Measurements from ENCODE around the gene EFCAB6.

The EFCAB6 gene

DNA sequence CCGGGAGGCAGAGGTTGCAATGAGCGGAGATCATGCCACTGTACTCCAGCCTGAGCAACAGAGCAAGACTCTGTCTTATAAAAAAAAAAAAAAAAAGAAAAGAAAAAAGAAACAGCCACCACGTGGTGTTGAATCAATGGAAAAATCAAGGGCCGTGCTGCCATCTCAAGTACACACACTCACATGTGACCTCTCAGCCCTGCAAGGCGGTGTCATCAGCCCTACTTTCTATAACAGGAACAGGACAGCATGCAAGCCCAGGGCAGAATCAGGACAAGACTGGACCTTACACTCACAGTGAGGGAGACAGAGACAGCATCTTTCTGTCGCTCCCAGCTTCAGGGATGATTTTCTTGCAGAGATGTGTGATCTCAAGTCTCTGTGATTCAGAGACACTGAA lies 220.7 kb downstream of the EFCAB6 start:
- DNase-seq (ENCODE audit: low read depth in 2 of 2): no peak

DNA sequence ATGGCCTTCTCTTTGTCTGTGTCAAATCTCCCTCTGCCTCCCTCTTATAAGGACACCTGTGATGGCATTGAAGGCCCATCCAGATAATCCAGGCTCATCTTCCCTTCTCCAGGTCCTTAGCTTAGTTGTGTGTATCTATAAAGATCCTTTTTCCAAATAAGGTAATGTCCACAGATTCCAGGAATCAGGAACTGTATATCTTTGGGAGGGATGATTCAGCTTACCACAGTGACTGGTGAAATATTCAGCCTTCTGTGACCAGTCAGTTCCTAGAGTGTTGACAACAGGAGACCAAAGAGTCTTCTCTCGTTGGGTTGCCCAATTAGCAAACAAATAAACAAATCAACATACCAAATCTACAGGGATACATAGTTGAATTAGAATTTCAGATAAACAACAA lies 224.5 kb downstream of the EFCAB6 start:
- DNase-seq (ENCODE audit: low read depth in 2 of 2): no peak

DNA sequence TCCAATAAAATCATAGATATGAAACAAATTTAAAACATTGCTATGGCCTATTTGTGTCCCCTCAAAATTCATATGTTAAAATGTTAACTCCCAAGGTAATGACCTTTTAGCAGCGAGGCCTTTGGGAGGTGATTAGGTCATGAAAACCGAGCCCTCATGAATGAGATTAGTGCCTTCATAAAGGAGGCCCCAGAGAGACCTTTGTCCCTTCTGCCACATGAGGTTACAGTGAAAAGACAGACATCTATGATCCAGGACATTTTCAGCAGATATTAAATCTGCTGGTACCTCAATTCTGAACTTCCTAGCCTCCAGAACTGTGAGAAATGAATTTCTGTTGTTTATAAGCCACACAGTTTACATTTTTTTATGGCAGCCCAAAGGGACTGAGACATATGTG lies 228.6 kb downstream of the EFCAB6 start:
- DNase-seq (ENCODE audit: low read depth in 2 of 2): no peak

DNA sequence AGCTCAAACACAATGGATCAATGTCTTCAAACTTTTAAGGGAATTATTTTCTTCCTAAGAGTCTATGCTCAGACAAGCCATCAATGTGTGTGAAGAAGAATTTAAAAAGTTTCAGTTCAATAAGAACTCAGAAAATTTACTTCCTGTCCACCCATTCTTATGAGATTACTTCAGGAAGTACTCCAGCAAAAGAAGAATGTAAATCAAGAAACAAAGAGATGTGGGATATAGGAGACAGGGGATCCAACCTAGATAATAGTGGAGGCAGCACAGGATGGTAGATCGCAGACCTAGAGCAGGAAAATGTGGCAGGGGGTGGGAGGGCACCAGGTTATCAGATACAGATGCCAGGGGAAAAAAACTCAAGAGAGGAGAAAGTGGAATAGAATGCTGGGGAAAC lies 229.7 kb downstream of the EFCAB6 start:
- no peak for DNase-seq (ENCODE audit: low read depth in 2 of 2)

DNA sequence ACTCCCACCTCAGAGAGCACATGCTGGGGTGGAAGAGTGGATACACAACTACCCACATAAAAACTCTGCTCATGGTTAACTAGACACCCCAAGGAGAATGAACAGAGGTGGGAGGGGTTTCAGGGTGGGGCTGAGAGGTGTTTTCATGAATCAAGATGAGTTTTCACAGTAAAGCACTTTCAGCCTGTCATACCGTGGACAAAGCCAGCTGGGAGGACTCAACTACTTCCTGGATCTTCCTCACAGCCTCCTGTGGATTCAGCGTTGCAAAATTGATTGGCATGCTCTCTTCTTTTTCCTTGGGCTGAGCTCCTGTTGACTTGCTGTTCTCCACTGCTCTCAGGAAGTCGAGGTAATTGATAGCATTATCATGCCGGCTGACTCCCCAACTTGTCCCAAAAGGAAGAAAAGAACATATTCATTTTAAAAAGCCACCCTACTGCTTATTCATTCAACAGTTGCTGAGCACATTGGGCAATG lies 231.8 kb downstream of the EFCAB6 start:
- no peak for DNase-seq (ENCODE audit: low read depth in 2 of 2)

DNA sequence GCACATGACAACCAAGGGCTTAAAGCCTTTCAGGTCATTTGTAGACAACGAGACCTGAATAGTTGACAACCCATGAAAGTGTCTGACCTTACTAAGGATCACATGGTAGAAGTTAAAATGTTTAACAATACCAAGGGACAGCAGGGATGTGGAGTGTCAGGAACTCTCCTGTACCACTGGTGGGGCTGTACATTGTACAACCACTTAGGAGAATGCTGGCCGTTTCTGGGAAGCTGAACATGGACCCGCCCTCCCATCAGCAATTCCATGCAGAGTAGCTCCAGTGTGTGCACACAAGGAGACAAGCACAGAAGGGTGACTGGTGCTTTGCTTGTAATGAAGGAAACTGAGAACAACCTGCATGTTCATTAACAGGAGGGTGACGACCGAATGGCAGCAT lies 237.4 kb downstream of the EFCAB6 start:
- DNase-seq (ENCODE audit: low read depth in 2 of 2): no peak

DNA sequence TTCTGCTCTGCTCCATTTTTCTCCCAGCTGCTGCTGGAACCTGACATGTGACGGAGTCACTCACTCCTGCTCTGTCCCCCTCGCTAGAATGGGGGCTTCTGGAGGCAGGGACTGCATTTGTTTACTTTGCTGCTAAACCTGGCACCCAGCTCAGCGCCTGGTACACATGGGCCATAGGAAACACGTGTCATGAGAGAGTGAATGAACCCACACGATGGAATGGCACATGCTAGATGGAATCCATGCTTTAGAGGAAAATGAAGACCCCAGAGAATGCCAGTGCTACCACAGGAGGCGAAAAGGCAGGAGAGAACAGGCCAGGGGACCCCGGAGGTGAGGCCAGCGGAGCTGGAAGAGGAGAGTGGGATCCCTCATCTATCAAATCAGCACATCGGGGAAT lies 239.4 kb downstream of the EFCAB6 start:
- no peak for DNase-seq (ENCODE audit: low read depth in 2 of 2)

DNA sequence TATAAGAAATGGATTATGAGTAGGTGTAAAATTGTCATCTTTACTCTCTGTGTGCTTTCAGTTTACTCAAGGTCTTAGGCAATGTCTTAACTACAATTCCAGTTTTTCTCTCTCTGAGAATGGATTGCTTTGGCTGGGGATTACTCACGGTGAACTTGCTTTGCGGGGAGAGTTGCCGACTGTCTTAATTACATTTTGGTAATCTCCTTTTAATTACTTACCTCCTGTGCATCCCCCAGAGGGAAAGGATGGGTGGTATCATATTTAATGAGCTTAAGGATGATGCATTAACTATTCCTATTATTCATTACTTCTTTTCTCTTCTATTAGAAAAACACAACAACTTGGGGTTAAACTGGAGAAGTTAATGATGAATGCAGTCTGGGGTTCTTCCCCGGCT lies 240.9 kb downstream of the EFCAB6 start:
- DNase-seq (ENCODE audit: low read depth in 2 of 2): no peak

DNA sequence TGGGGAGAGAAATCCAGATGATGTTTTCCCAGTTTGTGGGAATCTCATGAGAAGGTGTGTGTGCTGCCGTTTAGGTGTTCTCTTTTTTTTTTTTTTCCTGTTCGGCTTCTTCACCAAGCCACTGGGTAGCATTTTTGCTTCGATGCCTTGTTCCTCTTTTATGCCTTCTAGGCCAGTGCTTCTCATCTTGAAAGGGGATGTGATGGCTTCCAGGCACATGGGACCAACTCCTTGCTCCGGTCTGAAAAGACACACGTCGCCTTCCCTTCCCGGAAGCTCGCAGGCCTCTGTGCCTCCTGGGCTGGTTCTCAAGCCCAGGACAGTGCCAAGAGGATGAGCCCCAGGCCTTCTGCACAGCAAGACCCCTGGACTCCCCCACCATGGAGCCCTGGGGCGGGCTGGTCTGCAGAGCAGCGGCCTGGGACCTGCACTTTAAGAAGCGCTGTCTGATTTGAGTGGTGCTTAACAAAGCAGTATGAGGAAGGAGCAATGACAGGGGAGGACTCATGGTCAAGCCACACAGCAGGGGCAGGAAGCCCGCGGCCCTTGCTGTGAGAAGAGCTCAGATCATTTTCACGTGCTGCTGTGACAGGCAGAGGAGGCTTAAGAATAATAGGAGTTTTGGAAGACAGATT lies 241.5 kb downstream of the EFCAB6 start:
- no peak for DNase-seq (ENCODE audit: low read depth in 2 of 2)

DNA sequence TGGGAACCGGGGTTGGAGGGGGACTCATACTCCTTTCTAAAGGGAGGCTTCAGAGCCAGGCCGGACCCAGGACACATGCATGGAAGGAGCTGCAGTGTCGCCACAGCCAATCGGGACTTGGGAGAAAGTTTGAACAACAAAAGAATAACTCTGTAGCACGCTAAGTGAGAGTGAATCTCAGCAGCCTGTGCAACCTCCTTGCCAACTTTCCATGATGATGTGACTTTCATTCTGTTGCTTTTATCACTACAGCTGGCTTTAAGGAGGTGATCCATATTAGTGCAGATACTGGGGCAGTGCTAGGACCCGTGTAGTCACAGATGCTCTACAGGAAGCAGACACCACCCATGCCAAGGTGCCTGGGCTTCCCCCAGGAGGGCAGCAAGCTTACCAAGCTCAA lies 243.0 kb downstream of the EFCAB6 start:
- DNase-seq (ENCODE audit: low read depth in 2 of 2): no peak

DNA sequence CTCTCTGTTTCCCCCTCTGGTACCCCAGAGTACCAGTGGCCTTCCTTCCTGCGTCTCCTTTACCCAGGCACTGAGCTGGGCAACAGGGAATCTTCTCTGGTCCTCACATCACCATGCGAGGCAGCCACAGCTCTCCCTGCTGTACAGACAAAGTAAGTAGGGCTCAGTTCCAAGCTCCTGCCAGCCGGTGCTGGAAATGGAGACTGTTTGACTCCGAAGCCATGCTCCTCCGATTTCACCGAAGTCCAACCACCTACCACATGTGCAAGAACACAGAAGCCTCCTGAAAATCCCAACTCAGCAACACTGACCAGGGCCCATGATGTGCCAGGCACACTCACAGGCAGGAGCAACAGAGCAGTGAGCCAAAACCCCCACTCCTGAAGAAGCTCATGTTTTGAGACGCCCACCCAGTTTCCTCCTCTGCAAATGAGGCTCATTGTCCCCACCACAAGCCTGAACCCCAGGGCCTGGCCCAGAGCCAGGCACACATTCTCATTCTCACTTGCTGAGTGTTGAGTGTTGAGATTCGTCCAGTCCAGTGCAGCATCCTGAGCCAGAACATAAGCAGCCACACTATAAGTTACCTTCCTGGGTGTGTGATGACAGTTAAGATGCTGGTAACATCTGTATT lies 244.3 kb downstream of the EFCAB6 start:
- DNase-seq (ENCODE audit: low read depth in 2 of 2): no peak

DNA sequence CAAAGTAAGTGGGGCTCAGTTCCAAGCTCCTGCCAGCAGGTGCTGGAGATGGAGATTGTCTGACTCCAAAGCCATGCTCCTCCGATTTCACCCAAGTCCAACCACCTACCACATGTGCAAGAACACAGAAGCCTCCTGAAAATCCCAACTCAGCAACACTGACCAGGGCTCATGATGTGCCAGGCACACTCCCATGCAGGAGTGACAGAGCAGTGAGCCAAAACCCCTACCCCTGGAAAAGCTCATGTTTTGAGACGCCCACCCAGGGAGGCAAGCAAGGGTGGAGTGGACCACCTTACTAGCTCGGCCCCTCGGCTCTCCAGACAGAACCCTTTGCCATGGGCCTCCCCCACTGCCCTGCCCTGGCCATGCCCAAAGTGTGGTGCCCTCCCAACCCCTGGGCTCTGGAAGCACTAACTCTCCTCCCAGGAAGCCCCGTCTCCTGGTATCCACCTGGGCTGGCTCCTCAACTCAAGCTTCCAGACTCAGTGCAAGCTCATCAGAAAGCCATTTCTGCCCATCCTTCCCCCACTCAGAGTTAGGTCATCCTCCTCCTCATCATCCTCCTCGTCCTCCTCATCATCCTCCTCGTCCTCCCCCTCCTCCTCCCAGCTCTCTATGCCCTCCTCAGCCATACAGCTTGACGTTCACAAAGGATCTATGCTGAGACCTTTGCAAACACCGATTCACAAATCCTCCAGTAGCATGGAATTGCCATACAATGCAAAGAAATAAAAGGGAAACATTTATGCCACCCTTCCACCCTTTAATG lies 245.4 kb downstream of the EFCAB6 start:
- no peak for DNase-seq (ENCODE audit: low read depth in 2 of 2)

DNA sequence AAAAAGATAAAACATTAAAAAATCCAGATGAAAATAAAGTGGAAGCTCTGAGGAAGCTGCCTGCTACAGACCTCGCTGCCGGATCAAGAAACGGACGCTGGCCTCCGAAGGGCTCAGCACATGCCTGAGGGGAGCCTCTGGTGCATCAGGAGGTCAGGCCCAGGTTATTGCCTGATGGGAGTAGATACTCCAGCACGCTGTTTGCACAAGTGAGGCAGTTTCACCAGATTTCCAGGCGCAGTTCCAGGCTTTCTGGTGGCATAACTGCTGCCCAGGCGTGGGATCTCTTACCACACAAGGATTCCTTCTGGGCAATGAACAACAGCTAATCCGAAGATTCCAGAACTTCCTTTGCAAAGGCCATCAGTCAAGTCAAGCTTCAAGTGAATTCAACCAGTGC lies 246.1 kb downstream of the EFCAB6 start:
- no peak for DNase-seq (ENCODE audit: low read depth in 2 of 2)

DNA sequence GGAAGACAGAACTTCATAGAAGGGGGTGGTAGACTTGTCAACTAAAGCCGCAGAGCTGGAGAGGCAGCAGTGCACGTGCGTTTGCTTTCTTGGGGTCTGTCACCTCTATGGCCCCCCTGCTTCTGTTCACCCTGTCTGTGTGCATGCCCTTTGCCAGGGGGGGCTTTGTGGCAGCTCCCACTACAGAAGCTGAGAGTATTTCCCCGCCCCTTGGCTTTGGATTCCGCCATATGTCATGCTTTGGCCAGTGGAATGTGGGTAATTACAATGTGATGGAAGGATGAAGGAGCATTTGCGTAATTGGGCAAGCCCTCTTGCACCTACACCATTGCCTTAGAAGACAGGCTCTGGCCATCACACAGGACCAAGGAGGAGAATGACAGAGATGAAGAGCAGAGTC lies 247.2 kb downstream of the EFCAB6 start:
- no peak for DNase-seq (ENCODE audit: low read depth in 2 of 2)

DNA sequence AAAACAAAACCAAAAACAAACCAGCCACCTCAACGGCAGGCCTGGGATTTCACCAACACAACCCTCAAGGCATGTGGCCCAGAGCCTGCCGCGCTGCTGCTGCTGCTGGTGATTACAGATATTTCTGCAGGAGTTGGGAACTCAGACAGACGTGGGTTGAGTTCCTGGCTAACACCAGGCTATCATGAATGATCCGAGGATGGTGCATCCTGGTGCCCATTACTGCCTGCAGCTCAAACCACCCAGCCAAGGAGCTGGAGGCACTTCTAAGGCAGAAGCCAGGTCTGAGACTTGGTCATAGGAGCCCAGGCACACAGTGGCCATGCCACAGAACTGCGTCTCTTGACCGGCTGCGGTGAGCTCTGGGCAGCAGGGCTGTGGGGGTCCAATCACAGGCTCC lies 248.5 kb downstream of the EFCAB6 start:
- DNase-seq (ENCODE audit: low read depth in 2 of 2): no peak

DNA sequence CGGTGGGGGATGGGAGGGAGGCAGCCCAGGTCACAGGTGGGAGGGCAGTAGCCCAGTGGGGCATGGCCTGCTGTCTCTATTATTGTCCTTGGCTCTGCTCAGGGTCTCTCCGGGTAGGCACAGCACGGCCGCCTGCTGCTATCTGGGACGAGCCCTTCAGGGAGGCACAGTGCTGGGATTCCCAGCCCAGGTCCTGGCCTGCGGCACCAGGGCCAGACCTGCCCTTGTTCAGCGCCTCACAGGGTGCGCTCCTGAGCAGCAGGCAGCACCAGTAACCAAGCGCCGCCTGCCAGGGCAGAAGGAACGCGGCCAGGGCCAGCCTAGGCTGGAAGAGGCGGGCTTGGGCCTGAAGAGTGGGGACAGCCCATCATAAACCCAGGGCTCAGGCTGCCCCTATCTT lies 249.3 kb downstream of the EFCAB6 start:
- DNase-seq (ENCODE audit: low read depth in 2 of 2): no peak

DNA sequence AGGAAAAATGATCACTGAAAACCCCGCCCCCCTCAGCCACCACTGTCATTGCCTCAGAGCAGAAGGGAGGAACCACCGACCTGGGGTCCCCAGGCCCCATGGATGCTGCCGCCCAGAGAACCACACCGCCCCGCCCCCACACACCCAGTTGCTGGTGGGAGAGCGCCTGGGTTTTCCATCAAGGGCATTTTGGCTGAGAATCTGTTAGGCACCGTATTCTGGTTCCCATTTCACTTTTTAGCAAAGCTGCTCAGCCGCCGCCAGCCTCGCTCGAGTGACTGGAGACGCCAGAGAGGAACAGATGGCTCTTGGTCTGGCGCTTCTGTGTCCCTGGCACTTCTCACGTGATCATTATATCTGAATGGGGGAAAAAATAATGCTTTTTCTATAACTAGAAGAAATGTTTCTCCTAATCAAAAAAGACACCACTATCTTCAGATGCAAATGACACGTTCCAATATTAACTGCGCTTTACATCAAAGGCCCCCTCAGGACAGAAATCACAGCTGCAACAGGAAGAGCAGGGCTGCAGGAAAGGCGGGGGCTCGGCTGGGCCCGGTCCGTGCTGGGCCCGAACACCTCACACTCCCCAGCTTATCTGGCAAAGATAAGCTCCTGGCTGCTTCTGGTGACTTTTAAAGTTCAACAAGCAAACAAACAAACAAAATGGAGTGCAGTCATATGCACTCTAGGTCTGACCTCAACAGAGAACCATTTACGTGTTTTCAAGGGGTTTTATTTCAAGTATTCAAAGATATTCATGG lies 250.5 kb downstream of the EFCAB6 start:
- DNase-seq (ENCODE audit: low read depth in 2 of 2): no peak

DNA sequence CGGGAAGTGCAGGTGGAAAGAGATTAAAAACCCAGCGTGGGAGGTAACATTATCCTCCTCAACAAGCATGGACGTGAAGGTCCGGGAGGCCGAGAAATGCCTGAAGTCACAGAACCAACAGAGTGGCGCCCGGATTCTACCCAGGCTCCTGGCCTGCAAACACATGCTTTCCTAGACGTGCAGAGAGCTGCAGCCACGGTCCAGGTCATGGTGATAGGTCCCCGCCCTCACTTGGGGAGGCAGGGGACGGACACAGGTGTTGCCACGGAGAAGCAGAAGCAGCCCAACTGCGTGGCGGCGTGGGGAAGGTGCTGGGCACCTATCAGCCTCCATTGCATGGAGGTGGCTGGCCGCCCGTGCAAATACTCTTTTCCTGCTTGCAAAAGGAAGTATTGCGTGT lies 251.5 kb downstream of the EFCAB6 start:
- DNase-seq (ENCODE audit: low read depth in 2 of 2): no peak

DNA sequence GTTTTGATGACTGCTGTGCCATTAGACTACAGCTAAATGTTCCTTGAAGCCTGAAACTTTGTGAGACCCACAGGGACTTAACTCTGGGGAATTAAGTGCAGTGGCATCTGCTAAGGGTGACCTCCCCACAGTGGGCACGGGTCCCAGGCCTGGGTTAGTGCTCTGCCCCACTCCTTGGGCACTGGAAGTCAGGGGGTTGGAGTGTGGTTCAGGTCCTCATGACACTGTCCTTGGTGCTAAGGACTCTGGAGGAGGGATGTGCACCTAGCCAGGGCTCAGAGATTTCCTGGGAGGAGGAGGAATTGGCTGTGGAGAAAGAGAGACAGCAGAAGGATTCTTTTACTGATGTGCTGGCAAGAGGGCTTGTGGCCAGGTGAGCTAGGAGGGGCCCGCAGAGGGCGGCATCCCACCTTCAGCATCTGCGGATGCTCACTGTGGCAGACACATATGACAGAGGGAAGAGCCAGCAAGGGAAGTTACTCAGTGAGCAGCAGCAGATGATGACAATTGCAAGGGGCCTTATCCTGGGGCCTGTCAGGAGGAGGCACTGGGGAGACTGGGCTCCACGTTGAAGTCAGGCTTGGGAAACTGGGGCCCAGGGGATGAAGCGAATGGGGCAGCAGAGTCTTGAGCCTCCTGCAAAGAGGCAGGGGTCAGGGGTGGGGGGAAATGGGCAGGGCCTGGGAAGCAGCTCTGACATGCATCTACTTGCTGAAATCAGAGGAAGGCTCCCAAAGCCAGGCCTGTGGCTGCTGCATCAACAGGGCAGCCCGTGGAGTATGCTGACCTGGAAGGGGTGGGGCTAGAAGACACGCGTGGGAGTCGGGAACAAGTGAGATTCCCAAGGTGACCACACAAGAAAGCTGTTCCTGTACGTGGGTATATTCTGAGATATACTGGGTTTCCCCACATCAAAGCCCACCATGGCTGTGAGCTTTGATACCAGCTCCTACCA lies 256.3 kb downstream of the EFCAB6 start:
- DNase-seq (ENCODE audit: low read depth in 2 of 2): no peak

DNA sequence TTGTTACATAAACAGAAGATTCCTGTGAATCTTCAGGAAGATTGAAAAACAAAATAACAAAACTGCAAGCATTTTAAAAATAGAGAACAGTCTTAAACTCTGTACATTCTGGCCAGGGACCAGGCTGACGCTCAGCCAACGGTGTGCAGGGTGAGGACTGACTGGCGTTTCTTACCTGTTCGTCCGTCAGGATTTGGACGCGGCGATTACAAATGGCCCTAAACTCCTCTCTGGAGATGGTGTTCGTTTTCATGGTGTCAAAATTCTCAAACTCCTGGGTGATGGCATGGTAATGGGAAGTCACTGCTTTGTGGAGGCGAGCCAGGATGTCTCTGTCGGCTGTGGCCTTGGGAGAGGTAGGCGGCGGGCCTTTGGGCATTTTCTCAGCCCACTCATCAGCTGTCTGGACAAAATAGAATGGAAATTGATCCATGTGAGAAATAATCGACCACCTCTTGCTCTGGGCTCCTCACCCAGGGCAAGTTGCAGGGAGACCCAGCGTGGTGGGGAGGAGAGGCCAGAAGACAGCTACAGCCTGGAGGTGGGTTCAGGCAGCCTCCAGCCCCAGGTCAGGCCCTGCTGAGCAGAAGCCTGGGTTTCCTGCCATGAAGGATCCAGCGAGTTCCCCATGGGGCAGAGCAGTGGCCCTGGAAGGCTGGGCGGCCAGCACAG lies 257.3 kb downstream of the EFCAB6 start:
- DNase-seq (ENCODE audit: low read depth in 2 of 2): no peak

DNA sequence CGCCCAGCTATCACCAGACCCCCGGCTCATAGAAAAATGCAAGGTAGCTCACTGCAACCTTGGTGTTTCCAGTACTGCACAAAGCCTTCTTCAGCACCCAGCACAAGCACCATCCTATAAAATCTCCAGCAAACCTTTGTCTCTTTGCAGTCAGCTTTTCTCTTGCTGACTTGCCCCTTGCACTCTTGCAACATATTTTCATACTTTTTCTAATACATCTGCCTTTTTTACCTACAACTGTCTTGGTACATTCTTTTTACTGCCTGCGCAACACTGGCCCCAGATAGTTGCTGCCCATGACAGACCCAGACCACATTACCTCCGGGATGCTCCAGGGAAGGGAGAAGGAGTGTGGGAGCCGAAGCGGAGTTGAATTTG lies 257.9 kb downstream of the EFCAB6 start:
- DNase-seq (ENCODE audit: low read depth in 2 of 2): no peak
